ENCODE results near the gene ZNF76. TPM values are rescaled to one million over a fixed set of nuclear protein-coding genes. Genes with fewer than 3 reads are reported as not detected.
"Not testable (repeated sequence)": the region's sequence is repeated elsewhere in the genome, so short reads cannot be mapped to it uniquely, and the experiment has no call there.

Gene ZNF76
- total RNA-seq, 2 donors from 2014 or later, result 25.4 to 26.0 TPM

GRCh38 chr6:35330541-35331119, 71.1 kb downstream of the ZNF76 start:
- Histone ChIP-seq H3K4me3 (no peak overlapping the region), H3K9me3 (no peaks in the 10 kb centered on the region), H3K36me3 (no peaks in the 10 kb centered on the region), H3K27me3 (no peaks in the 10 kb centered on the region), H3K4me1 (no peaks in the 10 kb centered on the region), H3K27ac (no peak overlapping the region)
- TF ChIP-seq, protein P1, sequence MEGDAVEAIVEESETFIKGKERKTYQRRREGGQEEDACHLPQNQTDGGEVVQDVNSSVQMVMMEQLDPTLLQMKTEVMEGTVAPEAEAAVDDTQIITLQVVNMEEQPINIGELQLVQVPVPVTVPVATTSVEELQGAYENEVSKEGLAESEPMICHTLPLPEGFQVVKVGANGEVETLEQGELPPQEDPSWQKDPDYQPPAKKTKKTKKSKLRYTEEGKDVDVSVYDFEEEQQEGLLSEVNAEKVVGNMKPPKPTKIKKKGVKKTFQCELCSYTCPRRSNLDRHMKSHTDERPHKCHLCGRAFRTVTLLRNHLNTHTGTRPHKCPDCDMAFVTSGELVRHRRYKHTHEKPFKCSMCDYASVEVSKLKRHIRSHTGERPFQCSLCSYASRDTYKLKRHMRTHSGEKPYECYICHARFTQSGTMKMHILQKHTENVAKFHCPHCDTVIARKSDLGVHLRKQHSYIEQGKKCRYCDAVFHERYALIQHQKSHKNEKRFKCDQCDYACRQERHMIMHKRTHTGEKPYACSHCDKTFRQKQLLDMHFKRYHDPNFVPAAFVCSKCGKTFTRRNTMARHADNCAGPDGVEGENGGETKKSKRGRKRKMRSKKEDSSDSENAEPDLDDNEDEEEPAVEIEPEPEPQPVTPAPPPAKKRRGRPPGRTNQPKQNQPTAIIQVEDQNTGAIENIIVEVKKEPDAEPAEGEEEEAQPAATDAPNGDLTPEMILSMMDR (IDR thresholded peaks at IDR 0.05), result no peak
- no peak for DNase-seq (ENCODE audit: low spot score)

- not testable (repeated sequence) for H3K27me3 ChIP-seq; H3K27ac ChIP-seq; H3K9me3 ChIP-seq; H3K4me1 ChIP-seq; H3K36me3 ChIP-seq; DNase-seq (ENCODE audit: low spot score); H3K4me3 ChIP-seq
Observed at GRCh38 chr6:35332074-35332887, 72.7 kb downstream of the ZNF76 start.

DNA sequence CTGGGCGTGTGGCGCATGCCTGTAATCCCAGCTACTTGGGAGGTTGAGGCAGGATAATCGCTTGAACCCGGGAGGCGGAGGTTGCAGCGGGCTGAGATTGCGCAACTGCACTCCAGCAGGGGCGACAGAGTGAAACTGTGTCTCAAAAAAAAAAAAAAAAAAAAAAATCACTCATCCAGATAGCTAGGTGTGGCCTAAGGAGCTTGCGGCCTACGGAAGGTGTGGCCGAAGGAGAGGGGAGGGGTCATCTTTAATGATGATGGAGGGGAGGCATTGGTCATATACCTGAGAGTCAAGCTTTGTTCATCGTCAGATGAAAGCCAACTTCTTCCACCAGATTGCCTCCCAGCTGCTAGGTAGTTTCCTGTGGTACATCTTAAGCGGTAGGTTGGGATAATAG, 82.0 kb downstream of the ZNF76 start:
- Histone ChIP-seq H3K4me1 (peaks cover 0 to 15% of the 10 kb centered on the region in 2 donors), H3K9me3 (no peaks in the 10 kb centered on the region), H3K27ac (no peak overlapping the region), H3K36me3 (peaks cover 3% of the 10 kb centered on the region), H3K4me3 (no peak overlapping the region), H3K27me3 (no peaks in the 10 kb centered on the region)
- TF ChIP-seq, protein P1 (IDR thresholded peaks at IDR 0.05), result no peak
- no peak for DNase-seq (ENCODE audit: low spot score)

DNA sequence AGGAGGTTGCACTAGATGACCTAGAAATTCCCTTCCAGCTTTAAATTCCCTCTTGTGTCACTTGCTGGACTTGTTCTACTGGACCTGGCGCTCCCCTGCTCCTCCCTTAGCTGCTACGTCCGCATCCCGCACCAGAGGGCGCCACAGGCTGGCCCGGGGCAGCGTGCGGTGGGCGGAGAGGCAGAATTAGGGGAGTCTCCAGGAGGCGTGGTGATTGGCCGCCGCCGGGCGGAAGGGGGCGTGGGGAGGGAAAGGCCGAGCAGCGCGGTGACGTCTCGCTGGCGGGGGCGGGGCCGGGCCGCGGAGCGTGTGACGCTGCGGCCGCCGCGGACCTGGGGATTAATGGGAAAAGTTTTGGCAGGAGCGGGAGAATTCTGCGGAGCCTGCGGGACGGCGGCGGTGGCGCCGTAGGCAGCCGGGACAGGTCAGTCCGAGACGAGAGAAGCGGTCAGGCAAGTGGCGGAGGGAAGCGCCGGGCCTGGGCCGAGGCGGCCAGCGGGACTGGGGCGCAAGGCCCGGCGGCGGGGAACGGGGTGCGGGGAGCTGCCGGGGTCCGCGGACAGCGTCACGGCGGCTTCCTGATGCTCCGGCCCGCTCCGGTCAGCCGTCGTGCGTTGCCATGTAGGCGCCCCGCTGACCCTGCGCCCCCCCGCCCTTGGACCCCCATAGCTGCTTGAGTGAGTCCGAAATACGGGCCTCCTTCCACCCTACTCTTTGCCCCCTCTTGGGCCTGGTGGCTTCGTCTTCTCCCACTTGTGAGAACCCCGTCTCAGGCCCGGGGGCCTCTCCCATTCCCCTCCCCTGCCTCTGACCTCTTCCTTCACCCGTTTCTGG, 82.9 kb downstream of the ZNF76 start, which contains the start of gene PPARD:
TSS of gene PPARD (plus strand) at position 301 of the 834 bp plus-strand sequence. CDS start 68,530 bp downstream, outside the sequence.
- no peaks in the 10 kb centered on the region for H3K27me3 ChIP-seq
- peak; percentile 98 for DNase-seq (ENCODE audit: low spot score)
- H3K4me1 ChIP-seq, result peaks cover 0 to 15% of the 10 kb centered on the region in 2 donors
- peaks cover 9% of the 10 kb centered on the region for H3K36me3 ChIP-seq
- peak within 1 kb of the TSS; percentile 91 to 93 for H3K27ac ChIP-seq
- H3K9me3 ChIP-seq, result no peaks in the 10 kb centered on the region
- H3K4me3 ChIP-seq, result peak within 1 kb of the TSS; percentile 83 to 99
- TF ChIP-seq, protein P1 (IDR thresholded peaks at IDR 0.05), result peak in 1 of 2 donors; percentile 91

- H3K4me3 ChIP-seq, result peak overlapping the region; percentile 83 to 99
- no peaks in the 10 kb centered on the region for H3K27me3 ChIP-seq
- no peak for DNase-seq (ENCODE audit: low spot score)
- H3K4me1 ChIP-seq, result peaks cover 0 to 15% of the 10 kb centered on the region in 2 donors
- H3K9me3 ChIP-seq, result no peaks in the 10 kb centered on the region
- peaks cover 12% of the 10 kb centered on the region for H3K36me3 ChIP-seq
- H3K27ac ChIP-seq, result peak overlapping the region; percentile 91 to 93
- TF ChIP-seq, protein P1 (IDR thresholded peaks at IDR 0.05), result no peak
Observed at GRCh38 chr6:35343092-35343834, 83.7 kb downstream of the ZNF76 start.
